Measurements from ENCODE around the gene NINJ2. TPM values are rescaled to one million over a fixed set of nuclear protein-coding genes. Genes with fewer than 3 reads are reported as not detected.

Gene NINJ2
- total RNA-seq, 1 experiment from 2014 or later: 0.24 TPM

- Mint-ChIP-seq H3K9me3 (no peaks in the 10 kb centered on the region; a peak in 1 of 5 replicates), H3K36me3 (ENCODE audit: insufficient read depth in 1 of 3, low read depth in 3 of 3) (no peaks in the 10 kb centered on the region), H3K4me1 (peaks cover 36 to 44% of the 10 kb centered on the region in 2 experiments), H3K27me3 (ENCODE audit: low read depth) (peaks cover 1% of the 10 kb centered on the region), H3K27ac (peak overlapping the region; percentile 15 to 90 (median 60); a peak in 5 of 7 replicates), H3K4me3 (no peak overlapping the region; a peak in 1 of 5 replicates)
- no peak overlapping the region for H3K14ac ChIP-seq (ENCODE audit: insufficient read depth, low read length)
- H3K27me3 ChIP-seq (ENCODE audit: insufficient read depth, low read length): no peaks in the 10 kb centered on the region
- H3K27ac ChIP-seq (ENCODE audit: insufficient read length, low read depth, low read length): no peak overlapping the region
- no peak overlapping the region for H2BK5ac ChIP-seq (ENCODE audit: insufficient read length, low read length)
- no peak overlapping the region for H2BK20ac ChIP-seq (ENCODE audit: low read depth, low read length, poor library complexity, severe bottlenecking)
- H3K23me2 ChIP-seq (ENCODE audit: insufficient read length, low read depth, low read length, poor library complexity, severe bottlenecking): no peaks in the 10 kb centered on the region
- peak; percentile 54 for DNase-seq
- no peak overlapping the region for H3K9ac ChIP-seq (ENCODE audit: extremely low read depth, insufficient read length, low read length)
- no peak overlapping the region for H2BK120ac ChIP-seq (ENCODE audit: low read depth, low read length, poor library complexity, severe bottlenecking)
- no peak overlapping the region for H4K5ac ChIP-seq (ENCODE audit: insufficient read length, low read depth, low read length)
- WGBS (ENCODE audit: extremely low coverage, insufficient read length, low lambda C conversion rate): no CpG with 5 or more reads among the region's 7 CpGs
- no peak overlapping the region for H3T11ph ChIP-seq (ENCODE audit: low read length)
- no peak overlapping the region for H3K18ac ChIP-seq (ENCODE audit: insufficient read length, low read depth, low read length)
- H3K4ac ChIP-seq (ENCODE audit: low read depth, low read length): no peak overlapping the region
- no peaks in the 10 kb centered on the region for H3K79me2 ChIP-seq (ENCODE audit: insufficient read depth, low read length)
- no peak overlapping the region for H4K8ac ChIP-seq (replicated peaks; ENCODE audit: insufficient read length, low read depth, low read length)
- no peak overlapping the region for H2BK12ac ChIP-seq (ENCODE audit: insufficient read length, low read depth, low read length)
- no peak overlapping the region for H3K56ac ChIP-seq (ENCODE audit: insufficient read length, low read depth, low read length)
- no peak overlapping the region for H4K91ac ChIP-seq (ENCODE audit: insufficient read length, low read depth, low read length)
- no peak overlapping the region for H2BK15ac ChIP-seq (ENCODE audit: low read depth, low read length)
- H3K4me1 ChIP-seq (ENCODE audit: insufficient read depth, low read length): peaks cover 11% of the 10 kb centered on the region; the same call in 1 of the 2 replicates
- no peak overlapping the region for H3K4me2 ChIP-seq (ENCODE audit: insufficient read depth, insufficient read length, low read length)
- TF ChIP-seq, protein P1, sequence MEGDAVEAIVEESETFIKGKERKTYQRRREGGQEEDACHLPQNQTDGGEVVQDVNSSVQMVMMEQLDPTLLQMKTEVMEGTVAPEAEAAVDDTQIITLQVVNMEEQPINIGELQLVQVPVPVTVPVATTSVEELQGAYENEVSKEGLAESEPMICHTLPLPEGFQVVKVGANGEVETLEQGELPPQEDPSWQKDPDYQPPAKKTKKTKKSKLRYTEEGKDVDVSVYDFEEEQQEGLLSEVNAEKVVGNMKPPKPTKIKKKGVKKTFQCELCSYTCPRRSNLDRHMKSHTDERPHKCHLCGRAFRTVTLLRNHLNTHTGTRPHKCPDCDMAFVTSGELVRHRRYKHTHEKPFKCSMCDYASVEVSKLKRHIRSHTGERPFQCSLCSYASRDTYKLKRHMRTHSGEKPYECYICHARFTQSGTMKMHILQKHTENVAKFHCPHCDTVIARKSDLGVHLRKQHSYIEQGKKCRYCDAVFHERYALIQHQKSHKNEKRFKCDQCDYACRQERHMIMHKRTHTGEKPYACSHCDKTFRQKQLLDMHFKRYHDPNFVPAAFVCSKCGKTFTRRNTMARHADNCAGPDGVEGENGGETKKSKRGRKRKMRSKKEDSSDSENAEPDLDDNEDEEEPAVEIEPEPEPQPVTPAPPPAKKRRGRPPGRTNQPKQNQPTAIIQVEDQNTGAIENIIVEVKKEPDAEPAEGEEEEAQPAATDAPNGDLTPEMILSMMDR (conservative IDR thresholded peaks at IDR 0.05): no peak
- H2AK5ac ChIP-seq (ENCODE audit: insufficient read length, low read length): no peak overlapping the region
- H3K79me1 ChIP-seq (ENCODE audit: insufficient read depth, low read depth, low read length, poor library complexity, severe bottlenecking): no peaks in the 10 kb centered on the region
- no peak overlapping the region for H2AFZ ChIP-seq (ENCODE audit: low read length)
- H3K23ac ChIP-seq (ENCODE audit: insufficient read length, low read depth, low read length): no peak overlapping the region
- H4K20me1 ChIP-seq (ENCODE audit: control insufficient read depth, insufficient read depth, insufficient read length): no peaks in the 10 kb centered on the region
- no peaks in the 10 kb centered on the region for H3K9me3 ChIP-seq (ENCODE audit: control insufficient read depth, low read depth, low read length)
These were observed 31.0 kb downstream of the NINJ2 start for GRCh38 chr12:632102-632696.

Measured in H9 (cell line).